ENCODE measurements around the gene RYR2.

The RYR2 gene

DNA sequence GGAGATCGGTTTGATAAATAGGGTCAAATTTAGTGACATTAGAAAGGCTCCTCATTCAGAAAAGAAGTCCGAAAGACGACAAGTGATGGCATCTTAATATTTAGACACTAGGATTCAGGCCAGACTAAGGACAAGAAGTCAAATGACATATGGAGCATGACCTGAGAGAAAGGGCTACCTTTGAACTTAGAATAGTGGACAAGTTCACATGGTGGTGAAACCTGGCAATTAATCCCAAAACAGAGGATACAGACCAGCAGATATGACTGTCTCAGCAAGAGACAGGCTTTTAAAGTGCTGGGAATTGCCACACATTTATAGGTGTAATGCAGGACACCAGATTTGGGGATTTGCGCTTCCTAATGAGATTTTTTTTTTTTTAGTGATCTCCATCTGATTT is 703.6 kb downstream of the RYR2 start:
- Histone ChIP-seq H3K27me3 (no peaks in the 10 kb centered on the region), H3K36me3 (no peaks in the 10 kb centered on the region), H3K4me3 (ENCODE audit: low read depth, low read length) (no peak overlapping the region), H3K9me3 (no peaks in the 10 kb centered on the region), H3K4me1 (no peaks in the 10 kb centered on the region; the same call in 1 of the 2 replicates)
- TF ChIP-seq, protein P1, sequence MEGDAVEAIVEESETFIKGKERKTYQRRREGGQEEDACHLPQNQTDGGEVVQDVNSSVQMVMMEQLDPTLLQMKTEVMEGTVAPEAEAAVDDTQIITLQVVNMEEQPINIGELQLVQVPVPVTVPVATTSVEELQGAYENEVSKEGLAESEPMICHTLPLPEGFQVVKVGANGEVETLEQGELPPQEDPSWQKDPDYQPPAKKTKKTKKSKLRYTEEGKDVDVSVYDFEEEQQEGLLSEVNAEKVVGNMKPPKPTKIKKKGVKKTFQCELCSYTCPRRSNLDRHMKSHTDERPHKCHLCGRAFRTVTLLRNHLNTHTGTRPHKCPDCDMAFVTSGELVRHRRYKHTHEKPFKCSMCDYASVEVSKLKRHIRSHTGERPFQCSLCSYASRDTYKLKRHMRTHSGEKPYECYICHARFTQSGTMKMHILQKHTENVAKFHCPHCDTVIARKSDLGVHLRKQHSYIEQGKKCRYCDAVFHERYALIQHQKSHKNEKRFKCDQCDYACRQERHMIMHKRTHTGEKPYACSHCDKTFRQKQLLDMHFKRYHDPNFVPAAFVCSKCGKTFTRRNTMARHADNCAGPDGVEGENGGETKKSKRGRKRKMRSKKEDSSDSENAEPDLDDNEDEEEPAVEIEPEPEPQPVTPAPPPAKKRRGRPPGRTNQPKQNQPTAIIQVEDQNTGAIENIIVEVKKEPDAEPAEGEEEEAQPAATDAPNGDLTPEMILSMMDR (IDR thresholded peaks at IDR 0.05; ENCODE audit: low read depth, low read length), result no peak
- no peak for DNase-seq

- TF ChIP-seq, protein P1 (IDR thresholded peaks at IDR 0.05; ENCODE audit: low read depth, low read length), result no peak; the same call in 1 of the 2 replicates
- Histone ChIP-seq H3K36me3 (no peaks in the 10 kb centered on the region), H3K27me3 (no peaks in the 10 kb centered on the region), H3K4me3 (ENCODE audit: low read depth, low read length) (no peak overlapping the region), H3K9me3 (no peaks in the 10 kb centered on the region), H3K4me1 (peaks cover under 1% of the 10 kb centered on the region; the same call in 1 of the 2 replicates)
- peak; percentile 38 for DNase-seq
These were observed 706.4 kb downstream of the RYR2 start for GRCh38 chr1:237748171-237748960.

GRCh38 chr1:237749122-237749521 is 707.1 kb downstream of the RYR2 start:
- TF ChIP-seq, protein P1 (IDR thresholded peaks at IDR 0.05; ENCODE audit: low read depth, low read length), result no peak
- no peak for DNase-seq
- peaks cover 4% of the 10 kb centered on the region for H3K4me1 ChIP-seq
- H3K4me3 ChIP-seq (ENCODE audit: low read depth, low read length), result no peak overlapping the region
- H3K36me3 ChIP-seq, result no peaks in the 10 kb centered on the region
- H3K9me3 ChIP-seq, result no peaks in the 10 kb centered on the region
- no peaks in the 10 kb centered on the region for H3K27me3 ChIP-seq

DNA sequence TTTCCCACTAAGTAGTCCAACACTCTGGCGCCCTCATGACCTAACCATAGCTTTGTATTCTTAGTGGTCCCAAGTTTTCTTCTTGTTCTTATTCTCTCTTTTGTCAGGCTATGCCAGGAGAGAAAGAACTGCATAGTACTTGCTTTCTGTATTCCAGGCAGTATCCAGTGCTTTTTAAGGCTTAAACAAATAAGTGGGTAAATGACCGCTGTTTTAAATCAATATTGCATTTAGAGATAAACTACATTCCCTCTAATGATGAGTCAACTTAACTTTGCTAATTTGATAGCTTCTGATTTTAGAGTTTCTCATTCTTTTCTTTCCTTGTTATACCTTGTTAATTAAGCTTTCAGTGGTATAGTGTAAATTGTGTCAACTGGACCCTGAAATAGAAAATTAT is 709.1 kb downstream of the RYR2 start:
- Histone ChIP-seq H3K36me3 (no peaks in the 10 kb centered on the region), H3K4me1 (peaks cover 10% of the 10 kb centered on the region), H3K27me3 (no peaks in the 10 kb centered on the region), H3K9me3 (no peaks in the 10 kb centered on the region), H3K4me3 (ENCODE audit: low read depth, low read length) (no peak overlapping the region)
- TF ChIP-seq, protein P1 (IDR thresholded peaks at IDR 0.05; ENCODE audit: low read depth, low read length), result no peak
- DNase-seq, result no peak

- no peaks in the 10 kb centered on the region for H3K36me3 ChIP-seq
- H3K27me3 ChIP-seq, result no peaks in the 10 kb centered on the region
- no peaks in the 10 kb centered on the region for H3K9me3 ChIP-seq
- TF ChIP-seq, protein P1 (IDR thresholded peaks at IDR 0.05; ENCODE audit: low read depth, low read length), result no peak
- peaks cover 10% of the 10 kb centered on the region for H3K4me1 ChIP-seq
- no peak for DNase-seq
- H3K4me3 ChIP-seq (ENCODE audit: low read depth, low read length), result no peak overlapping the region
These were observed 712.6 kb downstream of the RYR2 start for GRCh38 chr1:237754627-237755026.

DNA sequence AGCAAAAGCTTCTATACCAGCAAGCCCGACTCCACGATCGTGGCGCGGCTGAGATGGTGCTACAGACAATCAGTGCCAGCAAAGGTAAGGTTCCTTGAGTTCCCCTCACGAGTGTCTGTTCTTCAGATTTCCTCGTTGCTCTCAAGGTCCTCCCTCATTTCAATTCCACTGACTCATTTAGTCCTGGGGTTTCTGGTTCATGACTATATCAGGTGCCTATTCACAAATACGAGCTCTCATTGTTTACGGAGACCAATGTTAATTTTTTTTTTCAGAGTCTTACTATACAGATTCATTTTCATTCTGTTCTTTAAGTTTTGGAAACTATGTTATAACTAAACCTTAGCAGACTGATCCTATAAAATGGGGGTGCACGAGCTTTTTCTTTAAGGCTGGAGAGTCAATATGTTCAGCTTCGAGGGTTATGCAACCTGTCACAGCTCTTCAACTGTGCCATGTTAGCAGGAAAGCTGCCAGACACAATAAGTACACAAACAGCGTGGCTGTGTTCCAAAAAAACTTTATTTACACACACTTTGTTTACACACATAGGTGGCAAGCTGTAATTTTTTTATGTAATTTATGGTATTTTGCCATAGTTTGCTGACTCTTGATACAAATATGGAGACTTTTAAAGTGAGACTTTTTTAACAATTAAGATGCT is 714.5 kb downstream of the RYR2 start:
- DNase-seq, result no peak
- H3K4me1 ChIP-seq, result peaks cover 10% of the 10 kb centered on the region
- TF ChIP-seq, protein P1 (IDR thresholded peaks at IDR 0.05; ENCODE audit: low read depth, low read length), result no peak

More for the DNA sequence above, 714.5 kb downstream of the RYR2 start:
- Histone ChIP-seq H3K4me3 (ENCODE audit: low read depth, low read length) (no peak overlapping the region), H3K9me3 (no peaks in the 10 kb centered on the region), H3K27me3 (no peaks in the 10 kb centered on the region), H3K36me3 (no peaks in the 10 kb centered on the region)

All from BE2C (cell line).